Hepatocyte (in vitro differentiated cells): ENCODE data around the gene USP43. TPM values are rescaled to one million over a fixed set of nuclear protein-coding genes. Genes with fewer than 3 reads are reported as not detected.
"Not testable (repeated sequence)": the region's sequence is repeated elsewhere in the genome, so short reads cannot be mapped to it uniquely, and the experiment has no call there.

ENCODE experiments used
- DNase-seq: peaks from one replicate; pipeline ENCODE4 v3.0.0-alpha.2; 2016; ENCODE audit warnings: low spot score
- H2AFZ ChIP-seq: fragments of 200-600 bp; sonication (generic); 2 replicates; pipeline ENCODE4 v1.6.0; 2016; ENCODE audit warnings: antibody characterized with exemption, mild to moderate bottlenecking
- H3K27ac ChIP-seq: fragments of 200-600 bp; sonication (generic); 2 replicates; pipeline ENCODE4 v1.5.1; 2016; ENCODE audit warnings: mild to moderate bottlenecking
- H3K27me3 ChIP-seq: fragments of 200-600 bp; sonication (generic); 2 replicates; pipeline ENCODE4 v1.6.1; 2016
- H3K36me3 ChIP-seq: fragments of 200-600 bp; sonication (generic); replicated peaks from 2 replicates; pipeline ENCODE4 v1.5.1; 2016; ENCODE audit warnings: low read depth; ENCODE audit not compliant: insufficient read depth
- H3K4me1 ChIP-seq: fragments of 200-600 bp; sonication (generic); 2 replicates; pipeline ENCODE4 v1.5.1; 2016; ENCODE audit warnings: mild to moderate bottlenecking, moderate library complexity; ENCODE audit not compliant: insufficient read depth
- H3K4me2 ChIP-seq: fragments of 200-600 bp; sonication (generic); 2 replicates; pipeline ENCODE4 v1.6.0; 2016
- H3K4me3 ChIP-seq: fragments of 200-600 bp; sonication (generic); 2 replicates; pipeline ENCODE4 v1.5.1; 2016; ENCODE audit warnings: mild to moderate bottlenecking
- H3K79me2 ChIP-seq: fragments of 200-600 bp; sonication (generic); 2 replicates; pipeline ENCODE4 v1.6.0; 2017; ENCODE audit warnings: mild to moderate bottlenecking
- H3K9me2 ChIP-seq: fragments of 200-600 bp; sonication (generic); replicated peaks from 2 replicates; pipeline ENCODE4 v1.6.0; 2017; ENCODE audit warnings: mild to moderate bottlenecking; ENCODE audit not compliant: insufficient read depth
- H3K9me3 ChIP-seq: fragments of 200-600 bp; sonication (generic); 2 replicates; pipeline ENCODE4 v1.5.1; 2016; ENCODE audit warnings: low read depth, mild to moderate bottlenecking
- H4K20me1 ChIP-seq: fragments of 200-600 bp; sonication (generic); 2 replicates; pipeline ENCODE4 v1.6.0; 2016; ENCODE audit warnings: mild to moderate bottlenecking; ENCODE audit not compliant: insufficient read depth, poor library complexity, severe bottlenecking
- CTCF ChIP-seq: fragments of 200-600 bp; sonication (generic); IDR thresholded peaks from 2 replicates; pipeline ENCODE4 v1.5.1; 2016; ENCODE audit warnings: antibody characterized with exemption, mild to moderate bottlenecking; ENCODE audit not compliant: poor library complexity
- EZH2 ChIP-seq: fragments of 200-600 bp; sonication (generic); IDR thresholded peaks from 2 replicates; pipeline ENCODE4 v1.6.1; 2016; ENCODE audit warnings: antibody characterized with exemption, mild to moderate bottlenecking, borderline replicate concordance
- EZH2phosphoT487 ChIP-seq: fragments of 200-600 bp; sonication (generic); IDR thresholded peaks from one replicate; pipeline ENCODE4 v1.6.1; 2018; ENCODE audit warnings: antibody characterized with exemption, mild to moderate bottlenecking, low read depth, moderate library complexity; ENCODE audit not compliant: unreplicated experiment, severe bottlenecking
- WGBS: methylation state at CpG from one replicate; pipeline ENCODE4 v1.1.6; 2016; ENCODE audit warnings: low lambda C conversion rate; ENCODE audit errors: missing lambda C conversion rate; 5-methylcytosine and 5-hydroxymethylcytosine counted together
- polyA plus RNA-seq: library from polyadenylated mRNA; unstranded; fragments of >200 nt; fragmentation: Nextera tagmentation; extraction: Ambion mirVana; gene quantifications from 2 replicates; pipeline ENCODE4 v1.2.1, GENCODE V29; 2016
- total RNA-seq: library from RNA; depleted of rRNA; stranded (reverse); fragments of >200 nt; gene quantifications from 2 replicates; pipeline ENCODE4 v1.2.3, GENCODE V29; 2014

USP43 gene
- total and polyA plus RNA-seq, 2 experiments from 2014 or later: 3.6 to 5.2 TPM

DNA sequence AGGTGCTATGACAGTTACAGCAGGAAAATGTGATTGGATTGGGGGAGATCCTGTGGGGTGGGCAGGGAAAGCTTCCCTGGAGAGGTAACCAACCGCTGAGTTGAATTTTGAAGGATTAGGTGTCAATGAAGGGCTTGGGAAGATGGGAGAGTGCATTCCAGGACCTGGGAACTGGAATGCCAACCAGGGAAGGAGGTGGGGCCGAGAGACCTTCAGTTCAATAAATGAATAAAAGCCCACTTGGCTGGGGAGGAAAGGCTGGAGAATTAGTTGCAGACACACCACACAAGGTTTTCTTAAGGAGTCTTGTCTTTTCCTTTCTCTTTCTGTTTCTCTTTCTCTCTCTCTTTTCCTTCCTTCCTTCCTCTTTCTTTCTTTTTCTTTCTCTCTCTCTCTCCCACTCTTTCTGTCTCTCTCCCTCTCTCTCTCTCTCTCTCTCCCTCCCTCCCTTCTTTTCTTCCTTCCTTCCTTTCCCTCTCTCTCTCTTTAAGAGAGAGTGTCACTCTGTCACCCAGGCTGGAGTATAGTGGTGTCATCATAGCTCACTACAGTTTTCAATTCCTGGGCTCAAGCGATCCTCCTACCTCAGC is 3.3 kb downstream of the USP43 start:
- Histone ChIP-seq H3K27ac (no peak overlapping the region), H3K79me2 (peaks cover 66% of the 10 kb centered on the region), H3K36me3 (no peaks in the 10 kb centered on the region), H4K20me1 (no peaks in the 10 kb centered on the region), H3K4me2 (peak overlapping the region; percentile 22), H3K9me3 (no peaks in the 10 kb centered on the region), H2AFZ (no peak overlapping the region), H3K27me3 (no peaks in the 10 kb centered on the region), H3K4me1 (peaks cover 13% of the 10 kb centered on the region), H3K9me2 (no peaks in the 10 kb centered on the region), H3K4me3 (no peak overlapping the region)
- WGBS: 50% methylated on average over 3 of the region's 3 CpGs
- no peak for DNase-seq
- no peak for TF ChIP-seq CTCF
- no peak for TF ChIP-seq EZH2
- TF ChIP-seq EZH2phosphoT487: no peak

DNA sequence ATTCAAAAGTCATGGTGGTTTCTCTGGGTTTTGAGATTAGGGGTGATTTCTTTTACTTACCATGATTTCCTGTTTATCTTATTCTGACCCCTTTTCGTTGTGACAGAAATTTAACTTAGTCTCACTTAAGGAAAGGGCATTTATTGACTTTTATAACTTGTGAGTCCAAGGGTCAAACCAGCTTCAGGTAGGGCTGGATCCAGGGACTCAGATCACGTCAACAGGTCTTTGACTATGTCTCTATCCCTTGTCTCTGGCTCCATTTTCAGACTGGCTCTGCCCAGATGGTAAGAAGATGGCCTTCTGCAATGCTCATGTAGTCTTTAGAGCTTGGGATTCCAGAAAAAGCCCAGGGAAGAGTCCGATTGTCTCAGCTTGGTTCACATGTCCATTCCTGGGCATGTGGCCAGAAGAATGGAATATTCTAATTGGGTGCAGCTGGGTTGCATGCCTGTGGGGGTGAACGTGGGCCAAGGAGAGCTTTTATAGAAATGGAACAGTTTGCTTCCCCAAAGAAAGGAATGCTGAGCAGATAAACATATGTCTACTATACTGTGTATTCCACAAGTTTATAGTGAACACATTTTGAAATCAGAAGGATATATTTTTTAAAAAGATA is 13.4 kb downstream of the USP43 start:
- Histone ChIP-seq H3K4me2 (no peak overlapping the region), H3K4me1 (no peaks in the 10 kb centered on the region), H4K20me1 (no peaks in the 10 kb centered on the region), H3K36me3 (no peaks in the 10 kb centered on the region), H3K27ac (peak overlapping the region; percentile 65), H3K9me2 (no peaks in the 10 kb centered on the region), H3K27me3 (no peaks in the 10 kb centered on the region), H2AFZ (no peak overlapping the region), H3K9me3 (no peaks in the 10 kb centered on the region), H3K4me3 (no peak overlapping the region), H3K79me2 (peaks cover 6% of the 10 kb centered on the region)
- WGBS: 58% methylated on average over 4 of the region's 4 CpGs
- peak; percentile 67 for DNase-seq
- TF ChIP-seq EZH2 (no peak), CTCF (no peak), EZH2phosphoT487 (no peak)

DNA sequence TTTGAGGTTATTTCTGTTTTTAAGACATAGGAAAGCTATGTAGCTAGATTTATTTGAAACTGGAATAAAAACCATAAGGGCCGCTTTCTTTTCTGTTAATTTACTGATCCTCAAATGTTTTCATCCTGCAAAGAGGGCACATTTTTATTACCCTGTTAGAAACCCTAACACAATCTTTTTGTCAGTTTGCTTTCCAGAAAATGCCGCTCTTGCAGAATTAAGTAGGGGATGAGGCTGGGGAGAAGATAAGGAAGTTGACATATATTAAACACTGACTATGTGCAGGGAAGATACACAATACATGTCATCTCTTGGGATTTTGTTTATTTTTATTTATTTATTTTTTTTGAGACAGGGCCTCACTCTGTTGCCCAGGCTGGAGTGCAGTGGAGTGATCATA is 15.7 kb downstream of the USP43 start:
- H3K4me2 ChIP-seq: no peak overlapping the region
- DNase-seq: no peak
- H3K9me2 ChIP-seq: no peaks in the 10 kb centered on the region
- no peaks in the 10 kb centered on the region for H3K9me3 ChIP-seq
- TF ChIP-seq EZH2phosphoT487 (no peak), EZH2 (no peak), CTCF (no peak)
- H3K27me3 ChIP-seq: no peaks in the 10 kb centered on the region
- no peaks in the 10 kb centered on the region for H3K4me1 ChIP-seq
- 72% methylated on average over 2 of the region's 2 CpGs for WGBS
- no peak overlapping the region for H2AFZ ChIP-seq
- no peak overlapping the region for H3K4me3 ChIP-seq
- no peaks in the 10 kb centered on the region for H4K20me1 ChIP-seq
- H3K27ac ChIP-seq: no peak overlapping the region
- H3K36me3 ChIP-seq: no peaks in the 10 kb centered on the region
- no peaks in the 10 kb centered on the region for H3K79me2 ChIP-seq

GRCh38 chr17:9663511-9663910 is 18.2 kb downstream of the USP43 start:
- not testable (repeated sequence) for H3K4me1 ChIP-seq, H3K27me3 ChIP-seq, H3K9me3 ChIP-seq, H3K27ac ChIP-seq, H3K36me3 ChIP-seq, H3K79me2 ChIP-seq, H3K4me3 ChIP-seq, H3K9me2 ChIP-seq, H2AFZ ChIP-seq, H4K20me1 ChIP-seq, DNase-seq, H3K4me2 ChIP-seq
- WGBS: 96% methylated on average over 11 of the region's 11 CpGs
